Activated CD4-positive, alpha-beta T cell treated with anti-CD3 and anti-CD28 coated beads, Interleukin-2, Interleukin-4, amounts not matched to agents 100 ng/mL and 50 ng/mL, durations not matched to agents 16 hours and 8 hours (primary cell): ENCODE data around the gene SCUBE1.

Experiments used
- DNase-seq: peaks from one replicate; pipeline ENCODE4 v3.0.0-alpha.2; 2020; ENCODE audit warnings: low spot score

The SCUBE1 gene

GRCh38 chr22:43213051-43213450, 130.1 kb downstream of the SCUBE1 start:
- no peak for DNase-seq

- DNase-seq, result no peak
These were observed 130.7 kb downstream of the SCUBE1 start for GRCh38 chr22:43212434-43212952.

GRCh38 chr22:43211941-43212433, 131.2 kb downstream of the SCUBE1 start:
- no peak for DNase-seq

- no peak for DNase-seq
These were observed 132.3 kb downstream of the SCUBE1 start for GRCh38 chr22:43210631-43211515.

GRCh38 chr22:43209971-43210370, 133.2 kb downstream of the SCUBE1 start:
- no peak for DNase-seq

- no peak for DNase-seq
These were observed 133.7 kb downstream of the SCUBE1 start for GRCh38 chr22:43209523-43209890.

- DNase-seq, result no peak
These were observed 134.3 kb downstream of the SCUBE1 start for GRCh38 chr22:43208703-43209522.

- no peak for DNase-seq
These were observed 135.1 kb downstream of the SCUBE1 start for GRCh38 chr22:43207849-43208702.

GRCh38 chr22:43207386-43207785, 135.8 kb downstream of the SCUBE1 start:
- no peak for DNase-seq

GRCh38 chr22:43206509-43207161, 136.5 kb downstream of the SCUBE1 start:
- DNase-seq, result no peak

- no peak for DNase-seq
These were observed 137.2 kb downstream of the SCUBE1 start for GRCh38 chr22:43205748-43206508.

GRCh38 chr22:43205261-43205691, 137.9 kb downstream of the SCUBE1 start:
- no peak for DNase-seq

- DNase-seq, result no peak
These were observed 139.6 kb downstream of the SCUBE1 start for GRCh38 chr22:43203471-43203981.

GRCh38 chr22:43202756-43203410, 140.3 kb downstream of the SCUBE1 start:
- DNase-seq, result no peak

- DNase-seq, result no peak
These were observed 140.8 kb downstream of the SCUBE1 start for GRCh38 chr22:43202326-43202725.

GRCh38 chr22:43201486-43202219, 141.5 kb downstream of the SCUBE1 start:
- DNase-seq, result no peak

- DNase-seq, result no peak
These were observed 142.6 kb downstream of the SCUBE1 start for GRCh38 chr22:43200555-43200954.

GRCh38 chr22:43200031-43200430, 143.1 kb downstream of the SCUBE1 start:
- DNase-seq, result no peak

GRCh38 chr22:43199541-43199940, 143.6 kb downstream of the SCUBE1 start:
- DNase-seq, result no peak
